ENCODE data around the gene FBXO36.

DNA sequence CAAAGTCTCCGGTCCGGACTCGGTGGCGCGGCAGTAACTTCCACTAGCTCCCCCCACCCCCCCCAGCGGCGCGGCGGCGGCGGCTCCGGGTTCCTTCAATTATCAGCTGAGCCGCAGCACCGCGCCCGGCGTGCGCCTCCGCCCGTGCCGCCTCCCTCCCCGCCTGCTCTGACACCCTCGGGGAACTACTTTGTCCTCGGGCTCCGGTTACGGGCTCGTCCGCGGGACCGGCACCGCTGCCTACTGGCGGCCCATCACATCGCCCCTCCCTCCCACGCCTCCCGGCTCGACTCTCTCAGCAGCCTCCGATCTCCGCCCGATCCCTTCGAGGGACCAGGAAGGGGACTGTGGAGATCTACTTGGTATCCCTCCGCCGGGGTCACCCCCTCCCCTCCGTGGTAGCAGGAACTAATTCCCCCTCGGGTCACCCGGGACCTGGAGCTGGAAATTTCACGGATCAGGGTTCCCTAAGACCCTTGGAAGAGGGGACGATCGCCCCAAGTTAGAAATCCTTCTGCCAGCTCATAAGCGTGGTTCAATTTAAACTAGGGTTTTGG, 333 bp upstream of the FBXO36 start, which contains the start of gene TRIP12:
- TF ChIP-seq EZH2 (IDR thresholded peaks at IDR 0.05; ENCODE audit: insufficient read depth, poor library complexity, severe bottlenecking) (no peak), EZH2phosphoT487 (IDR thresholded peaks at IDR 0.05; ENCODE audit: insufficient read depth, low read depth) (no peak)

Measured in GM23248 (cell line).